Esophagus squamous epithelium (tissue), 5 donors: ENCODE results near the gene KIR3DL2. TPM values are rescaled to one million over a fixed set of nuclear protein-coding genes. Genes with fewer than 3 reads are reported as not detected.
"Not testable (repeated sequence)": the region's sequence is repeated elsewhere in the genome, so short reads cannot be mapped to it uniquely, and the experiment has no call there.

Experiments used
- DNase-seq: peaks from one replicate; lab custom pipeline; 2025; lab: John Stamatoyannopoulos, UW
- H3K27ac ChIP-seq, 4 donors: fragments of 200-600 bp; sonication (generic); one replicate each; pipeline ENCODE4 v1.5.1; 2016 to 2019; ENCODE audit warnings: mild to moderate bottlenecking in 1 of 4
- H3K27me3 ChIP-seq, 4 donors: fragments of 200-600 bp; sonication (generic); 1 replicate in 3 of 4; 2 replicates in 1 of 4; pipeline versions ENCODE4 v1.5.1 to v1.6.0; 2017 to 2021; ENCODE audit warnings: antibody characterized with exemption in 1 of 4
- H3K36me3 ChIP-seq, 3 donors: fragments of 200-600 bp; sonication (generic); one replicate each; pipeline ENCODE4 v1.5.1; 2016 to 2019
- H3K4me1 ChIP-seq, 3 donors: fragments of 200-600 bp; sonication (generic); one replicate each; pipeline ENCODE4 v1.5.1; 2017 to 2019
- H3K4me3 ChIP-seq, 4 donors: fragments of 200-600 bp; sonication (generic); 1 replicate in 3 of 4; 2 replicates in 1 of 4; pipeline ENCODE4 v1.5.1; 2016 to 2019; ENCODE audit warnings: mild to moderate bottlenecking in 2 of 4, moderate library complexity in 1 of 4
- H3K9me3 ChIP-seq, 3 donors: fragments of 200-600 bp; sonication (generic); one replicate each; pipeline ENCODE4 v1.5.1; 2016 to 2019
- CTCF ChIP-seq, 6 experiments: fragments of 450-650 bp in 4 of 6; fragments of 200-600 bp in 2 of 6; sonication (generic) in 2 of 6; IDR thresholded peaks; one replicate each; pipeline ENCODE4 v1.5.1; 2016 to 2019; ENCODE audit warnings: antibody characterized with exemption in 6 of 6, mild to moderate bottlenecking in 4 of 6, moderate library complexity in 4 of 6
- POLR2A ChIP-seq, 4 donors: fragments of 450-650 bp; IDR thresholded peaks; one replicate each; pipeline ENCODE4 v1.6.1; 2017; ENCODE audit warnings: antibody characterized with exemption in 4 of 4, mild to moderate bottlenecking in 4 of 4, moderate library complexity in 3 of 4
- WGBS, 2 donors: methylation state at CpG; one replicate each; pipeline ENCODE4 v1.1.5; 2018; 5-methylcytosine and 5-hydroxymethylcytosine counted together
- intact Hi-C: fragments of 100-400 bp; cut with DNase I; formaldehyde crosslinking; loops from one replicate; pipeline ENCODE4 v1.15.0; 2022
- total RNA-seq, 4 donors: library from RNA; depleted of rRNA; stranded (reverse); fragments of >200 nt; gene quantifications; one replicate each; pipeline ENCODE4 v1.1.0, GENCODE V29; 2016
- donor health status: DM: yes; HTN: yes; CAD: no.

KIR3DL2 gene
- total RNA-seq, 4 donors from 2014 or later: not detected

- TF ChIP-seq POLR2A (IDR thresholded peaks at IDR 0.05): no peak
- no peak for TF ChIP-seq CTCF (IDR thresholded peaks at IDR 0.05)
- DNase-seq: no peak
- WGBS, 2 donors: 67% methylated on average over 1 of the region's 2 CpGs; no CpG with 5 or more reads in 1 of the 2 donors
- Histone ChIP-seq H3K36me3 (no peaks in the 10 kb centered on the region), H3K27ac (no peak overlapping the region), H3K4me1 (no peaks in the 10 kb centered on the region), H3K4me3 (no peak overlapping the region), H3K9me3 (no peaks in the 10 kb centered on the region), H3K27me3 (no peaks in the 10 kb centered on the region)
- intact Hi-C loops: no loop called here
Measured at GRCh38 chr19:54850930-54851329, 687 bp downstream of the KIR3DL2 start.

GRCh38 chr19:54851353-54851752 lies 1.1 kb downstream of the KIR3DL2 start:
- H3K27ac ChIP-seq: no peak overlapping the region
- no peak overlapping the region for H3K4me3 ChIP-seq
- H3K4me1 ChIP-seq: no peaks in the 10 kb centered on the region
- DNase-seq: no peak
- H3K27me3 ChIP-seq: no peaks in the 10 kb centered on the region
- TF ChIP-seq CTCF (IDR thresholded peaks at IDR 0.05) (no peak), POLR2A (IDR thresholded peaks at IDR 0.05) (no peak)
- intact Hi-C loops: no loop called here
- H3K9me3 ChIP-seq: no peaks in the 10 kb centered on the region
- no peaks in the 10 kb centered on the region for H3K36me3 ChIP-seq
- 70 to 77% methylated on average over 5 to 7 of the region's 7 CpGs for WGBS, 2 donors

DNA sequence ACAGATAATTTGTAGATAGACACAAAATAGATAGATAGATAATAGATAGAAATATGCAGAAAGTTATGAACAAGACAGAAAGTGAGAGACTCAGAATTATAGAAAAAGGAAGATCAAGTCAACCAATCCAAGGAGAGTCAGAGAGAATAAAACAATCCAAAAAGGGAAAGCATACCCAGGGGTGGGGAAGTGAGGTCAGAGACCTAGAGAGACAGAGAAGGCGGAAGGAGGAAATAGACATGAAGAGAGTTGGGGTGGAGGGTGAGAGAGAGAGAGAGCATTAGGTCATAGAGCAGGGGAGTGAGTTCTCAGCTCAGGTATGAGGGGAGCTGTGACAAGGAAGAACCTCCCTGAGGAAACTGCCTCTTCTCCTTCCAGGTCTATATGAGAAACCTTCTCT lies 5.0 kb downstream of the KIR3DL2 start:
- intact Hi-C loops, H3K36me3 ChIP-seq, H3K4me1 ChIP-seq, H3K4me3 ChIP-seq, H3K27ac ChIP-seq, DNase-seq, H3K9me3 ChIP-seq, H3K27me3 ChIP-seq: not testable (repeated sequence)
- 33 to 57% methylated on average over 1 of the region's 1 CpG for WGBS, 2 donors

DNA sequence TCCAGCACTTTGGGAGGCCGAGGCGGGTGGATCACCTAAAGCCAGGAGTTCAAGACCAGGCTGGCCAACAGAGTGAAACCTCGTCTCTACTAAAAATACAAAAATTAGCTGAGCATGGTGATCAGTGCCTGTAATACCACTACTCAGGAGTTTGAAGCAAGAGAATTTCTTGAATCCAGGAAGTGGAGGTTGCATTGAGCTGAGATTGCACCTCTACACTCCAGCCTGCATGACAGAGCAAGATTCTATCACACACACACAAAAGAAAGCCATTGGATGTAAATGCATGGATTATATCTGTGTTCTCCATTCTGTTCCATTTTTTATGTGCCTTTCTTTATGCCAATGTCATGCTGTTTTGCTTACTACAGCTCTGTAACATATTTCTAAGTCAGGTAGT lies 8.2 kb downstream of the KIR3DL2 start:
- H3K4me3 ChIP-seq, H3K27ac ChIP-seq, DNase-seq, H3K36me3 ChIP-seq, H3K27me3 ChIP-seq, H3K9me3 ChIP-seq, H3K4me1 ChIP-seq, intact Hi-C loops: not testable (repeated sequence)
- WGBS, 2 donors: 67% methylated on average over 1 of the region's 3 CpGs; no CpG with 5 or more reads in 1 of the 2 donors

GRCh38 chr19:54859421-54859820 lies 9.2 kb downstream of the KIR3DL2 start:
- H3K4me3 ChIP-seq, H3K27ac ChIP-seq, intact Hi-C loops, H3K4me1 ChIP-seq, DNase-seq, H3K27me3 ChIP-seq, H3K9me3 ChIP-seq, H3K36me3 ChIP-seq: not testable (repeated sequence)
- WGBS, 2 donors: 50% methylated on average over 4 of the region's 7 CpGs; no CpG with 5 or more reads in 1 of the 2 donors

DNA sequence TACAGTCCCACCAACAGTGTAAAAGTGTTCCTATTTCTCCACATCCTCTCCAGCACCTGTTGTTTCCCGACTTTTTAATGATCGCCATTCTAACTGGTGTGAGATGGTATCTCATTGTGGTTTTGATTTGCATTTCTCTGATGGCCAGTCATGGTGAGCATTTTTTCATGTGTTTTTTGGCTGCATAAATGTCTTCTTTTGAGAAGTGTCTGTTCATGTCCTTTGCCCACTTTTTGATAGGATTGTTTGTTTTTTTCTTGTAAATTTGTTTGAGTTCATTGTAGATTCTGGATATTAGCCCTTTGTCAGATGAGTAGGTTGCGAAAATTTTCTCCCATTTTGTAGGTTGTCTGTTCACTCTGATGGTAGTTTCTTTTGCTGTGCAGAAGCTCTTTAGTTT lies 13.2 kb downstream of the KIR3DL2 start:
- H3K27me3 ChIP-seq, H3K36me3 ChIP-seq, DNase-seq, H3K4me1 ChIP-seq, intact Hi-C loops, H3K4me3 ChIP-seq, H3K27ac ChIP-seq, H3K9me3 ChIP-seq: not testable (repeated sequence)
- 79% methylated on average over 2 of the region's 3 CpGs; no CpG with 5 or more reads in 1 of the 2 donors for WGBS, 2 donors

GRCh38 chr19:54871696-54872095 lies 21.5 kb downstream of the KIR3DL2 start:
- DNase-seq: no peak
- 49 to 53% methylated on average over 3 of the region's 3 CpGs for WGBS, 2 donors
- Histone ChIP-seq H3K4me1 (no peaks in the 10 kb centered on the region), H3K27me3 (peaks cover 0 to 3% (median 0%) of the 10 kb centered on the region in 4 donors), H3K4me3 (no peak overlapping the region), H3K9me3 (no peaks in the 10 kb centered on the region), H3K27ac (no peak overlapping the region), H3K36me3 (no peaks in the 10 kb centered on the region)
- TF ChIP-seq CTCF (IDR thresholded peaks at IDR 0.05) (no peak), POLR2A (IDR thresholded peaks at IDR 0.05) (no peak)
- intact Hi-C loops: no loop called here
